Motor neuron (in vitro differentiated cells): ENCODE results near the gene ATXN1L. TPM values are rescaled to one million over a fixed set of nuclear protein-coding genes. Genes with fewer than 3 reads are reported as not detected.
"Not testable (repeated sequence)": the region's sequence is repeated elsewhere in the genome, so short reads cannot be mapped to it uniquely, and the experiment has no call there.

Experiments
- ATAC-seq, 8 experiments: fragments of 200-7000 bp; cut with Tn5 transposase; replicated peaks in 6 of 8; 2 replicates each; pipeline ENCODE4 v1.8.0; 2021; ENCODE audit warnings: mild to moderate bottlenecking in 8 of 8, moderate library complexity in 8 of 8
- H3K27ac ChIP-seq, 2 donors: fragments of 250-450 bp; sonication (Bioruptor Pico); 2 replicates each; pipeline ENCODE4 v1.9.0; 2021; ENCODE audit warnings: antibody characterized with exemption in 2 of 2, mild to moderate bottlenecking in 2 of 2, moderate library complexity in 1 of 2
- H3K4me1 ChIP-seq, 2 donors: fragments of 250-450 bp; sonication (Bioruptor Pico); replicated peaks in 1 of 2; 2 replicates each; pipeline ENCODE4 v1.6.1; 2021; ENCODE audit warnings: antibody characterized with exemption in 2 of 2, mild to moderate bottlenecking in 2 of 2, moderate library complexity in 1 of 2
- H3K4me3 ChIP-seq, 5 donors: fragments of 250-450 bp; sonication (Bioruptor Pico); 2 replicates each; pipeline ENCODE4 v1.9.0; 2021; ENCODE audit warnings: antibody characterized with exemption in 5 of 5, mild to moderate bottlenecking in 5 of 5, moderate library complexity in 4 of 5
- WGBS, 10 experiments: fragments of 450-650 bp; shearing (Covaris generic); methylation state at CpG; one replicate each; pipeline ENCODE4 v1.0.0; 2022; 5-methylcytosine and 5-hydroxymethylcytosine counted together
- in situ Hi-C, 9 experiments: fragments of 400-800 bp; cut with MboI; loops; one replicate each; pipeline ENCODE4 v1.15.0; 2021; ENCODE audit warnings: low sequenced_read_pairs in 9 of 9, low pct_unique_long_range_greater_than_20kb in 2 of 9; ENCODE audit not compliant: unreplicated experiment in 9 of 9
- total RNA-seq, 8 experiments: library from RNA; unstranded; fragments of 300-600 nt; gene quantifications; 2 replicates each; pipeline versions ENCODE4 v1.2.3 to v1.2.4, GENCODE V29; 2022

The ATXN1L gene
- total RNA-seq, 8 experiments from 2014 or later: 7.5 to 22.7 (median 17.2) TPM

DNA sequence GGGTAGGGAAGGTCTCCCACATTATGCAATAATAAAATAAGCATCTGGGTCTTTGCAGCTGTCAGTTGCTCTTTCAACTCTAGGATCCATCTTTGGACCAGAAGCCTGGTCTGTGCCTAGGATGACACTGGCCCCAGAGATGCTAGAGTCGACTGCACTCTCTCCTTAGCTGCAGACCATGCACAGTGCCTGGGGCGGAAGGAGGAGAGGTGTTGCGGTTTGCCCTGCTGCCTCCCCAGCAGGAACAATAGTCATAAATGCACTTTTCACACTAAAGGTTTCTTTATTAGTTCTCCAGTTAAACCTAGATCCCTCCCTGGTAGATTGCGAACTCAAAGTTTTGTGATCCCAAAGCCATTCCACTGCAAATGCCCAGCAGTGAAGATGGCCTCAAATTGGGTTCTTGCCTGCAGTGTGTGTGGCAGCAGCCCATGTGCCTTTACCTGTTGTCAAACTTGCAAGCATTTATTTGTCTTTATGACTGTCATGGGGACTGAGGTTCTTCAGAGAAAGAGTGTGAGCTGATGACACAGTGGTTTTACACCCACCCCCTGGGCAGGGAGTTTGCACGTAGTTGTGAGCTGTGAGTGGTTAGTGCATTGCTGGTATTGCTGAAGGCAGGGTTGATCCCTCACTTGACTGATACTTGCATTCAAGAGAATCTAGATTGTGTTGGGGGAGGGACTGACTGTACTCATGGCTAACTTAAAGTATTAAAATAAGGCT is 10.3 kb downstream of the ATXN1L start:
- 66 to 100% (median 88%) methylated on average over 1 to 5 of the region's 5 CpGs; no CpG with 5 or more reads in 2 of the 10 experiments for WGBS, 10 experiments
- in situ Hi-C loops: no loop called here
- ATAC-seq: no peak
- no peak overlapping the region for H3K4me3 ChIP-seq
- H3K4me1 ChIP-seq: no peaks in the 10 kb centered on the region
- H3K27ac ChIP-seq: no peak overlapping the region

DNA sequence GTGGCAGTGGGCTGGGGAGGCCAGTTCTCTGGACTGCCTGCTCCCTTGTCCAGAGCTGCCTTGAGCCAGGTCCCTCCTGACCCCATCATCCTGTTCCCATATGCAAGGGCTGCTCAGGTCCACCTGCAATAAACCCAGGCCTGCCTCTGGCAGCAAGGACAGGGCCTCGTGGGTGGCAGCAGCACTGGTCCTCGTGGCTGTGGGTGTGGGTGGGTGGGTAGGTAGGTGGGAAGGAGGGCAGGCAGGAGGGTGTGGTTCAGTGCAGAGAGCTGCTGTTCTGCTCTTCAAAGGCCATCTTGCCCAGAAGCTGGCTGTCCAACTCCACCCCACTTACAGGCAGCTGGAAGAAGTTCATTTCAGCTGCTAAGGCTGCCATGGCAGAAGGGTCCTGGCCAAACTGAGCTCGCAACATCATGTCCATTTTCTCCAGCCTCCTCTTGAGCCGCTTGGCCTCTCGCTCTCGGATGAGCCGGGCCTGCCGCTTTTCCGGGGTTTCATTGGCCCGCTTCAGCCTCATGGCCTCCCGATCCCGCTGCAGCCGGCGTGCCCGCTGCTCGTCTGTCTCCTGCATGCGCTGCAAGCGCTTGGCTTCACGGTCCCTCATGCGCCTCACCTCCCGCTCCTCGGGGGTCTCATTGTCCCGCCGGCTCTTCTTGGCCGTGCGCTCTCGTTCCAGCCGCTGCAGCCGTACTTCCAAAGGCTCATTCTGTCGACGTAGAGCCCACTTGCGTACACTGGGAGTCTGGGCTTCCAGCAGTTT is 14.2 kb downstream of the ATXN1L start:
- Histone ChIP-seq H3K4me3 (no peak overlapping the region), H3K27ac (no peak overlapping the region), H3K4me1 (no peaks in the 10 kb centered on the region)
- 94 to 100% (median 100%) methylated on average over 1 to 20 of the region's 32 CpGs; no CpG with 5 or more reads in 3 of the 10 experiments for WGBS, 10 experiments
- ATAC-seq: peak in 2 of 8 experiments; percentile 18 to 59
- in situ Hi-C loops: no loop called here

DNA sequence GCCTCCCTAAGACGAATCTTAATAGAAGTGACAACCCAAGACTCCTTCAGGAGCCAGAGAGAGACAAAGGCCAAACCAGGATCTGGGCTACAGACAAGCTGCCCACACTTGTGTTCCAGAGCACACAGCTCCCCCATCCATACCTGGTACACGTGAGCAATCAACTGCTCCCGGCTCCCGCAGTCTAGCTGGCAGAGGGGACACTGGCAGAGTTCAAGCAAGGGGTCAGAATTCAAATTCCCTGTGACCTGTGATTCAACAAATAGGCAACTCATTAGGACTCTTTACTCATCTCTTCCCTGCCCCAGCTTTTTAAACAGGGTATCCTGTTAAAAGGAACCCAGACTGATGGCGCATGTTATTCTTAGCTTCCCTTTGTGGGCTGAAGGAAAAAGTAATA is 18.2 kb downstream of the ATXN1L start:
- Histone ChIP-seq H3K4me3 (no peak overlapping the region), H3K27ac (no peak overlapping the region), H3K4me1 (no peaks in the 10 kb centered on the region)
- in situ Hi-C loops: no loop called here
- WGBS, 10 experiments: 90 to 100% (median 96%) methylated on average over 1 to 5 of the region's 5 CpGs; no CpG with 5 or more reads in 2 of the 10 experiments
- ATAC-seq: no peak

DNA sequence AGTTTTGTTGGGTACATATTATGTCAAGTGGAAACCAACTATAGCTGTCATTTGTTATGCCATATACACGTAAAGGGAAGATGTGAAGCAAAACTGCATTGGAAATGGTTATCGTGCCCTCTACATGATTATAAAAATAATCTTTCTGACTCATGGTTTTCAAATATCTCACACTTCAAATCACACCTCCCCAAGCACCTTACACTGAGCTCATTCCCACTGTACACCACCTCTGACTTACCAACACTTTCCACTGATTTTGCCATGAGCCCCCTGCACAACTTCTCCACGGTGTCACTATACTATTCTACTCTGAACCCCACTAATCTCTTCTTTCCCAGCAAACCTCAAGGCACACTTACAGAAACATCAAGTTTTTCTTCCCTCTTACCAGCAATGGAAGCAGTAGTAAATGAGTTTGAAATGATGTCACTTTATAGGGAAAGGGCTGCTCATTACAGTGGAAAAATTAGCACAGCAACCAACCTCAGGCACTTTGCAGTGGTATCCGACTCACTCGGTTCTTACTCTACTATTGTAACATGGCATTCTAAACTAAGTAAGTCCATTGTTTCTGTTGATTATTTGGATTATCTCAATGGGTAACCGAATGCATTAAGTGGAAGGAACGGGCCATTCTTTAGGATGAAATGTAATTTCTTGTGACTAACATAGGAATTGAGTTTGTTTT is 19.5 kb downstream of the ATXN1L start:
- Histone ChIP-seq H3K27ac (no peak overlapping the region), H3K4me1 (no peaks in the 10 kb centered on the region), H3K4me3 (no peak overlapping the region)
- ATAC-seq: no peak
- in situ Hi-C loops: no loop called here
- WGBS, 10 experiments: 66 to 100% (median 89%) methylated on average over 1 to 7 of the region's 7 CpGs

DNA sequence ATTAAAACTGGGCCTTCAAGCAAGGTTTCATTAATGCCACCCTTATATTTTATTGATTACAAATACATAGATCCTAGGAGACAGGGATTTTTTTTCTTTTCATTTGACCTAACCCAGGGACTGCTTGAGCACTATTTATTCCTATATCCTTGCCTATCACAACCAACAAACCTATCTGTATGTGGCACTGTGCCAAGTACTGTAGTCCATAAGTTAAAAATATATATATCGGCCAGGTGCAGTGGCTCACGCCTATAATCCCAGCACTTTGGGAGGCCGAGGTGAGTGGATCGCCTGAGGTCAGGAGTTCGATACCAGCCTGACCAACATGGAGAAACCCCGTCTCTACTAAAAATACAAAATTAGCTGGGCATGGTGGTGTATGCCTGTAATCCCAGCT is 21.4 kb downstream of the ATXN1L start:
- H3K27ac ChIP-seq, ATAC-seq, H3K4me1 ChIP-seq, in situ Hi-C loops, H3K4me3 ChIP-seq: not testable (repeated sequence)
- 82 to 100% (median 100%) methylated on average over 2 to 6 of the region's 6 CpGs; no CpG with 5 or more reads in 5 of the 10 experiments for WGBS, 10 experiments

DNA sequence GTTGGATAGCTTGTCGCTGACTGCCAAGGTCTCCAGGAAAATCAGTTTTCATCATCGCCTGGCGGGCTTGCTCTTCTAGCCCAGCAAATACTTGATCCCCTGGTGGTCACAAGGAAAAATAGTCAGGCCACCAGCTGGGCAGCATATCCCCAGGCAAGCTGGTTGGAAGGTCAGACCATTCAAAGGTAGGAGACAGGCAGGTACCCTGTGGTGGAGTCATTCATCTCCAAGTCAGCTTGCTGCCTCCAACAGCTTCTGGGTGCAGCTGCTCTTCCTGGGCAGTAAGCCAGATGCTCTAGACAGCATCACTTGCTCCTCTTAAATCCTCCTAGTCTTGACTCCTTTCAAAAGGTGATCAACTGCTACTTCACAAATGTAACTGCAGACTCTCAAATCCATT is 22.2 kb downstream of the ATXN1L start:
- ATAC-seq: no peak
- Histone ChIP-seq H3K4me1 (no peaks in the 10 kb centered on the region), H3K27ac (no peak overlapping the region), H3K4me3 (no peak overlapping the region)
- 80 to 100% (median 93%) methylated on average over 1 to 3 of the region's 3 CpGs; no CpG with 5 or more reads in 6 of the 10 experiments for WGBS, 10 experiments
- in situ Hi-C loops: no loop called here

DNA sequence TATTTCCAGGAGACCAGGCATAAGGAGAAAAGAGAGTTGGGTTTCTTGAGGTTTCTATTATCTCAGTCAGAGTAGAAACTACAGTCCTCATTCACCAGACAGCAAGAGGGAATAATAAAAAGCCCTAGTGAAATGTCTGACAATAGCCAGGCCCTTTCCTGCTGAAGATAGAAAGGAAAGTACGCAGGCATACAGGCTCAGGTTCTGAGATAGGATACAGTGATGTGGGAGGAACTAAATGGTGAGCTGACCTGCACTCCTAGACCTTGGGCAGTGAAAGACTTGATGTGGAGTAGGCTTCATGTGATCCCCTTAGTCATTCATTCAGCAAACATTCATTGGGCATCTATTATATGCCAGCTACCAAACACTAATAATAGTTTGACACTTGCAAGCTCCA is 23.3 kb downstream of the ATXN1L start:
- H3K4me1 ChIP-seq: no peaks in the 10 kb centered on the region
- no peak for ATAC-seq
- in situ Hi-C loops: no loop called here
- 83 to 100% (median 93%) methylated on average over 1 of the region's 1 CpG; no CpG with 5 or more reads in 6 of the 10 experiments for WGBS, 10 experiments
- no peak overlapping the region for H3K27ac ChIP-seq
- H3K4me3 ChIP-seq: no peak overlapping the region

DNA sequence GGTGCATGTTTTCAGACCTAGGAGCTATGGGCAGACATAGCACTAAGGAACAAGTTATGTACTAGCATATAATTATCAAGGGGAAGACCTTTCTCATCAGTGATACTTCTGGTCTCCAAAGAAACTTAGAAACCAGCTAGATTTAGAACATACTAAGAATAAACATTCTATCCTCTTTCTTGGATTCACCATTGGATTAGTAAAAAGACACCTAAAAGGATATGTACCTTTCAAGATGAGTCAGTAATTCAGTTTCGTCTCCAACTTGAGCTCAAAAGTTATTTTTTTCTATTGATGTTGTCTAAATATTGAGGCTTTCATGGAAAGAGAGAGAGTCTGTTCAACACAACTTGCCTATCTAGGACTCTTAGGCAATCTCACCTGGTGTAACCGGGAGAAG is 25.0 kb downstream of the ATXN1L start:
- H3K4me1 ChIP-seq: no peaks in the 10 kb centered on the region
- WGBS, 10 experiments: 83 to 100% (median 100%) methylated on average over 1 to 2 of the region's 2 CpGs; no CpG with 5 or more reads in 1 of the 10 experiments
- in situ Hi-C loops: no loop called here

DNA sequence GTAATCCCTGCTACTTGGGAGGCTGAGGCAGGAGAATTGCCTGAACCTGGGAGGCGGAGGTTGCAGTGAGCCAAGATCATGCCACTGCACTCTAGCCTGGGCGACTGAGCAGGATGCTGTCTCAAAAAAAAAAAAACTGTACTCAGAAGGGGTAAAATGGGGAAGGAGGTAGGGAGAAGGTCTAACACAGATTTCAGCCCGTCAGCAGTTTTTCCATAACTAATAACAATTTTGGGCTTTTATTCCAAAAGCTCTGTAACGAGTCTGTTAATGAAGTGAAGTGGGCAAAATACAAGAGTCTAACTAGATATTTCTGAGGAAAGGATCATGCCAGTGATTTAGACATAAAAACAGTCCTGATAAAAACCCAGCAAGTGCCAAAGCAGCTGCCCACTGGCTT is 27.4 kb downstream of the ATXN1L start:
- H3K4me1 ChIP-seq: no peaks in the 10 kb centered on the region
- no peak overlapping the region for H3K4me3 ChIP-seq
- WGBS, 10 experiments: 85 to 100% (median 91%) methylated on average over 1 to 4 of the region's 4 CpGs; no CpG with 5 or more reads in 1 of the 10 experiments
- H3K27ac ChIP-seq: no peak overlapping the region
- ATAC-seq: no peak
- in situ Hi-C loops: no loop called here

More for the DNA sequence above, 25.0 kb downstream of the ATXN1L start:
- Histone ChIP-seq H3K4me3 (no peak overlapping the region), H3K27ac (no peak overlapping the region)
- no peak for ATAC-seq

DNA sequence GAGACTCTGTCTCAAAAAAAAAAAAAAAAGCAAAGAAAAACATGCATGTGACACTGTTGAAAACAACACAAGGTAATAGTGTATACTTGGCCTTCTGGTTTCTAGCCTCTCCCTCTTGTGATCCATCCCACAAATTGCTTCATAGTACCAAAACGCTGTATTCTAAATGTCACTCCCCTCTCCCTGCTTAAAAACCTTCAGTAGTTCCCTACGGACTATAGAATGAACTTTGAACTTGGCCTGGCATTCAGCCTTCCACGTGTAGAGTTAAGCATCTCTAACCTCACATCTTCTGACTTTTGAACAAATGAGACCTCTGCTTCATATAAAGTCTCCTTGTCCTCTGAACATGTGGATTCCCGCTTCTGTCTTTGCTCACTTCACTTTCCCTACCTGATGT is 33.1 kb downstream of the ATXN1L start:
- in situ Hi-C loops: no loop called here
- 60 to 100% (median 80%) methylated on average over 1 to 4 of the region's 4 CpGs for WGBS, 10 experiments
- no peak for ATAC-seq
- Histone ChIP-seq H3K27ac (no peak overlapping the region), H3K4me3 (no peak overlapping the region), H3K4me1 (peaks cover 0 to 3% of the 10 kb centered on the region in 2 donors)

DNA sequence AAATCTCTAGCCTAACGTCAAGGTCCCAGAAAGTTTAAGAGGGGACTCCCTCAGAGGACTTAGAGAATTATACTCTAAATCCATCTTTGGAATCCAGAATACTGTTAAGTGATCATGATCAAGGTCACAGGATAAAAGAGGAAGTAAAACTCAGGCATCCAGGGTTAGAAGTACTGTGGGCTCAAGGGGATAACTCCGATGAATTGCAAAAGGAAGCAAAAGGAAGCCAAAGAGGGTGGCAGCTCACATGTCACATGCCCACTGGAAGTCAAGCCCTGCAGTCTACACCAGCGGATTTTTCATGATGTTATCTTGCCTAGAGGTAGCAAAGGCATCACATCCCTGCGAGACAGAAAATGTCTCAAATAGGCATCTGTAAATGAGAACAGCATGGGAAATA is 34.4 kb downstream of the ATXN1L start:
- Histone ChIP-seq H3K4me1 (peaks cover 0 to 3% of the 10 kb centered on the region in 2 donors), H3K4me3 (no peak overlapping the region), H3K27ac (no peak overlapping the region)
- no peak for ATAC-seq
- in situ Hi-C loops: no loop called here
- WGBS, 10 experiments: 60 to 100% (median 81%) methylated on average over 1 to 4 of the region's 4 CpGs

DNA sequence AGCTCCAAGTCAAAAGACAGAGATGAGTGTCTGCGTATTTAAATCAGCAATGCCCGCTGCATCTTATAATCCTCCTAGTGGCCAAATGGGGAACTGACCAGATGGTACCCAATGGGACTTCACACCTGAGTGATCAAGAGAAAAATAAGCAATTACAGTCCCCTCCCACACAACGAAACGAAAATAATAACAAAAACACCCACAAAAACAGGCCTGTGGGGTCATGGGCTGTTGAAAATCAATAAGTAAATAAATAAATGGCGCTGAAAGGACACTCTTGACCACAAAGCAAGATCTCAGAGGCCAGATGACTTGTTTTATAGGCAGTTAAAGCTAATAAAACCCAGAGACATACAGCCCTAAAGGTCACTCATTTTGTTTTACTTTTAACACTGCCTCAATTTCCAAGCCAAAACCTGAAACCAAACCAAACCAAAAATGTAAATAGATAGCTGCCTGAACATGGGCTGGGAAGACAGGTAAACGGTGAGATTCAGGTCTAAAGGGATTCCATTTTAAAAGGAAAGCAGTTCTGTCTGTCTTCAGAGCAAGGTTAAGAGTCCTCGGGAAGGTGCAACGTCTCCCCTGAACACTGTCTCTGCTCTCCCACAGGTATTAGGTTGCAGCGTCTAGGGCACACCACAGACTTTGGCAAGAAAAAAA is 36.9 kb downstream of the ATXN1L start:
- Histone ChIP-seq H3K4me1 (peaks cover 0 to 3% of the 10 kb centered on the region in 2 donors), H3K27ac (peak overlapping the region in 1 of 2 donors; percentile 96), H3K4me3 (peak overlapping the region; percentile 75 to 99 (median 99))
- in situ Hi-C loops: no loop called here
- ATAC-seq: peak in 2 of 8 experiments; percentile 25 to 30
- WGBS, 10 experiments: 0 to 37% (median 4%) methylated on average over 1 to 8 of the region's 9 CpGs
